Measurements from ENCODE around the gene PRC1. TPM values are rescaled to one million over a fixed set of nuclear protein-coding genes. Genes with fewer than 3 reads are reported as not detected.

Gene PRC1
- total RNA-seq, 4 donors from 2014 or later = 4.0 to 5.8 (median 4.6) TPM

- no peak for DNase-seq (ENCODE audit: extremely low spot score)
- intact Hi-C loops (cut with DNase I) = no loop called here
- TF ChIP-seq EP300 (IDR thresholded peaks at IDR 0.05) (no peak), POLR2AphosphoS5 (IDR thresholded peaks at IDR 0.05) (no peak), POLR2A (IDR thresholded peaks at IDR 0.05; ENCODE audit: low read depth) (no peak)
- TF ChIP-seq, protein P1, sequence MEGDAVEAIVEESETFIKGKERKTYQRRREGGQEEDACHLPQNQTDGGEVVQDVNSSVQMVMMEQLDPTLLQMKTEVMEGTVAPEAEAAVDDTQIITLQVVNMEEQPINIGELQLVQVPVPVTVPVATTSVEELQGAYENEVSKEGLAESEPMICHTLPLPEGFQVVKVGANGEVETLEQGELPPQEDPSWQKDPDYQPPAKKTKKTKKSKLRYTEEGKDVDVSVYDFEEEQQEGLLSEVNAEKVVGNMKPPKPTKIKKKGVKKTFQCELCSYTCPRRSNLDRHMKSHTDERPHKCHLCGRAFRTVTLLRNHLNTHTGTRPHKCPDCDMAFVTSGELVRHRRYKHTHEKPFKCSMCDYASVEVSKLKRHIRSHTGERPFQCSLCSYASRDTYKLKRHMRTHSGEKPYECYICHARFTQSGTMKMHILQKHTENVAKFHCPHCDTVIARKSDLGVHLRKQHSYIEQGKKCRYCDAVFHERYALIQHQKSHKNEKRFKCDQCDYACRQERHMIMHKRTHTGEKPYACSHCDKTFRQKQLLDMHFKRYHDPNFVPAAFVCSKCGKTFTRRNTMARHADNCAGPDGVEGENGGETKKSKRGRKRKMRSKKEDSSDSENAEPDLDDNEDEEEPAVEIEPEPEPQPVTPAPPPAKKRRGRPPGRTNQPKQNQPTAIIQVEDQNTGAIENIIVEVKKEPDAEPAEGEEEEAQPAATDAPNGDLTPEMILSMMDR (IDR thresholded peaks at IDR 0.05) = no peak
- 78% methylated on average over 1 of the region's 1 CpG for WGBS
- Histone ChIP-seq H3K4me1 (peaks cover 43 to 74% (median 66%) of the 10 kb centered on the region in 4 donors), H3K36me3 (peaks cover 1 to 16% (median 11%) of the 10 kb centered on the region in 4 donors), H3K27ac (replicated peaks in 1 of 4) (no peak overlapping the region), H3K4me3 (no peak overlapping the region), H3K9me3 (no peaks in the 10 kb centered on the region), H3K27me3 (no peaks in the 10 kb centered on the region)
These were observed 61.0 kb downstream of the PRC1 start for GRCh38 chr15:90933301-90933700.

DNA sequence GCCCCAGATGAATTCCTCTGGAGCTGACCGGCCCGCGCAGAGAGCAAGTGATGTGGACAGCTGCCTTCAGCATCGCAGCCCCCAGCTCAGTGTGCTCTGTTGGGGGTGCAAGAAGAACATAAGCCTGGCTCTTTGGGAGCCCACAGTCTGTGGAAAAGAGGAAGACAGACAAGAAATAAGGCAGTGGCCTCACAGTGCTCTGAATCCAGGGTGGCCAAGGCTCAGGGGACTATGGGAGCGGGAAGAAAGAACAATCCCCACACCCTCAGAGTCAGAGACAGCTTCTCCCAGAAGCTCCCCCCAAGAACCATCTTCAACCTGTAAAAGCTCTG lies 61.7 kb downstream of the PRC1 start:
- intact Hi-C loops (cut with DNase I) = loop anchor here (1.0 kb wide), 1 partner anchor 30 kb away; no protein-coding TSS in a partner anchor
- no peak for DNase-seq (ENCODE audit: extremely low spot score)
- WGBS = 44% methylated on average over 2 of the region's 5 CpGs
- H3K36me3 ChIP-seq = peaks cover 0 to 9% (median 7%) of the 10 kb centered on the region in 4 donors
- no peak for TF ChIP-seq POLR2AphosphoS5 (IDR thresholded peaks at IDR 0.05)
- TF ChIP-seq, protein P1 (IDR thresholded peaks at IDR 0.05) = no peak
- no peak for TF ChIP-seq POLR2A (IDR thresholded peaks at IDR 0.05; ENCODE audit: low read depth)
- no peak for TF ChIP-seq EP300 (IDR thresholded peaks at IDR 0.05)
- H3K27ac ChIP-seq (replicated peaks in 1 of 4) = peak overlapping the region; percentile 86 to 94 (median 88)
- H3K4me3 ChIP-seq = peak overlapping the region; percentile 70 to 89 (median 80)
- H3K9me3 ChIP-seq = no peaks in the 10 kb centered on the region
- no peaks in the 10 kb centered on the region for H3K27me3 ChIP-seq
- H3K4me1 ChIP-seq = peaks cover 43 to 74% (median 66%) of the 10 kb centered on the region in 4 donors

DNA sequence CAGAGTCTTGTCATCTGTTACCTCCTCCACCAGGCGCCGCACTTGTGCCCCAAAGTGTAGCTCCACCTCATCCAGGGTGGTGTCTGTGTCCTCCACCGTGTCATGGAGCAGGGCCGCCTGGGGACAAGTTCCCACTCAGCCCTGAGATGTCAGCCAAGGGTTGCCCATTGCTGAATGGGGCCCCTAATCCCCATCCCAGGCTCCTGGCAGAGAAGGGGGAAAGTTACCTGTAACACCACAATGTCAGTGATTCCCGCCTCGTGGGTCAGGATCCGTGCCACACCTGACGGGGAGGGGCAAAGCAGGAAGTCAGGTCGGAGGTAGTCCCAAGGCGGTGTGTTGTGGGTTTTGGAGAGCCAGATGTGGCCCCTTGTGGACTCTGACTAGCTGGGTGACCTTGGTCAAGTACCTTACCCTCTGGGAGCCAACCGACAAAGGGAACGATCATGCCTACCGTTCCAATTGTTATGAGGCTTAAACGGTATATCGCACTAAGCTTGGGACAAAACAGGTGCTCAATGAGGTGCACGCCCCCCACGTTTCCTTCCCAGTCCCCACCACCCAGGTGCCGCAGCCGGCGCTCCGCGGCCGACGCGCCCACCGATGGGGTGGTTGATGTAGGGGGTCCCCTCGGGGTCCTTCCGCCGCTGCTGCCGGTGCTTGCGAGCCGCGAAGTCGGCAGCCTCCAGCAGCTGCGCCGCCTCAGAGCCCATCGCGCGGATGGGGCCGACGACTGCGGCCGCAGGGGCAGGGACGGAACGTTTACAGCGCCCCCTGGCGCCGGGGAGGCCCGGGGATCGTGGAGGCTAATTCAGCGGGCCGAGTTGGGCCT lies 62.3 kb downstream of the PRC1 start, which contains the start of gene HDDC3:
TSS of gene HDDC3 (minus strand) at position 722 of the 832 bp plus-strand sequence. CDS start at position 713, 9 bp downstream.
- TF ChIP-seq POLR2A (IDR thresholded peaks at IDR 0.05; ENCODE audit: low read depth) = no peak
- TF ChIP-seq EP300 (IDR thresholded peaks at IDR 0.05) = no peak
- peak; percentile 78 to 84 for TF ChIP-seq POLR2AphosphoS5 (IDR thresholded peaks at IDR 0.05)
- TF ChIP-seq, protein P1 (IDR thresholded peaks at IDR 0.05) = peak; percentile 85 to 99 (median 91)
- WGBS = 0% methylated on average over 21 of the region's 52 CpGs
- Histone ChIP-seq H3K9me3 (no peaks in the 10 kb centered on the region), H3K27ac (replicated peaks in 1 of 4) (peak within 1 kb of the TSS; percentile 86 to 94 (median 88)), H3K36me3 (peaks cover 0 to 5% (median 4%) of the 10 kb centered on the region in 4 donors), H3K27me3 (no peaks in the 10 kb centered on the region), H3K4me3 (peak within 1 kb of the TSS; percentile 70 to 89 (median 80)), H3K4me1 (peaks cover 43 to 73% (median 65%) of the 10 kb centered on the region in 4 donors)
- peak; percentile 95 for DNase-seq (ENCODE audit: extremely low spot score)
- intact Hi-C loops (cut with DNase I) = loop anchor here (1.0 kb wide), 1 partner anchor 30 kb away; no protein-coding TSS in a partner anchor

DNA sequence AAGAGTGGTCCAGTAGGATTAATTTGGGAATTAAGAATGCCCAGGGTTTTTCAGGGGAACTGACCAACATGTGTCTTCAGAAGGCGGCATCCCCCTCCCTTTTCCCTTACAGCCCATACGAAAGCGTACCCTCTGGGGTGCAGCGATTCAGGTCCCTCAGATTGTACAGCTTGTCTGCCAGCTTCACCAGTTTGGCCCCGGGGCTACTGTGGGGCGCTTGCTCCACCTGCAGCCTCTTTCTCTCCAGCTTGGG lies 62.8 kb downstream of the PRC1 start:
- TF ChIP-seq EP300 (IDR thresholded peaks at IDR 0.05) = no peak
- no peak for TF ChIP-seq POLR2AphosphoS5 (IDR thresholded peaks at IDR 0.05)
- TF ChIP-seq, protein P1 (IDR thresholded peaks at IDR 0.05) = peak in 1 of 3 experiments; percentile 26
- Histone ChIP-seq H3K4me3 (peak overlapping the region; percentile 70 to 89 (median 80)), H3K27ac (replicated peaks in 1 of 4) (peak overlapping the region; percentile 86 to 94 (median 88)), H3K36me3 (peaks cover 0 to 4% (median 0%) of the 10 kb centered on the region in 4 donors), H3K9me3 (no peaks in the 10 kb centered on the region), H3K4me1 (peaks cover 39 to 67% (median 59%) of the 10 kb centered on the region in 4 donors), H3K27me3 (no peaks in the 10 kb centered on the region)
- WGBS = 47% methylated on average over 6 of the region's 6 CpGs
- no peak for DNase-seq (ENCODE audit: extremely low spot score)
- intact Hi-C loops (cut with DNase I) = no loop called here
